ENCODE measurements around the gene EXOSC5. TPM values are rescaled to one million over a fixed set of nuclear protein-coding genes. Genes with fewer than 3 reads are reported as not detected.

EXOSC5 gene
- total and polyA plus RNA-seq, 9 of the 15 experiments (the other 6 are each of a cell fraction or from before 2014, with no cell fraction given), result 10.9 to 75.5 (median 37.8) TPM

- TF ChIP-seq MLLT1 (IDR thresholded peaks at IDR 0.05) (peak in 1 of 2 experiments; percentile 55; a peak in 1 of 4 replicates), DIDO1 (tag; IDR thresholded peaks at IDR 0.05; ENCODE audit: low read depth) (peak; percentile 72), HDGF (IDR thresholded peaks at IDR 0.05) (0 out of 2 replicates have a peak, but pooled peaks have one; percentile 67), AFF4 (CRISPR knock-in tag; IDR thresholded peaks at IDR 0.05) (peak; percentile 34; the same call in 1 of the 2 replicates), TAF7 (tag; IDR thresholded peaks at IDR 0.05) (peak; percentile 87), TFAP4 (CRISPR knock-in tag; IDR thresholded peaks at IDR 0.05; ENCODE audit: borderline replicate concordance) (peak; percentile 83; the same call in 1 of the 2 replicates), FOXJ2 (tag; IDR thresholded peaks at IDR 0.05) (no peak), HDAC2 (IDR thresholded peaks at IDR 0.05) (peak; percentile 95), ZNF584 (CRISPR knock-in tag; IDR thresholded peaks at IDR 0.05; ENCODE audit: low read depth) (no peak), U2AF1 (optimal IDR thresholded peaks at IDR 0.05; ENCODE audit: low read depth, low read length) (no peak), POLR2AphosphoS5 (IDR thresholded peaks at IDR 0.05; ENCODE audit: control insufficient read depth, insufficient read depth, low read depth, low read length) (peak; percentile 87), POLR2A (conservative IDR thresholded peaks at IDR 0.05) (peak; percentile 99), MAX (CRISPR knock-in tag; IDR thresholded peaks at IDR 0.05) (peak; percentile 56; the same call in 1 of the 2 replicates)
Measured at GRCh38 chr19:41439441-41440222, 42.5 kb upstream of the EXOSC5 start, which contains the start of gene DMAC2 (continued).
